ENCODE data around the gene HPS3. TPM values are rescaled to one million over a fixed set of nuclear protein-coding genes. Genes with fewer than 3 reads are reported as not detected.
A peak's percentile ranks its signal among the peaks of the same experiment; 100 is the strongest.

HPS3 gene
- total RNA-seq, 1 donor from 2014 or later: 22.0 TPM

GRCh38 chr3:149120051-149120972, 9.1 kb upstream of the HPS3 start:
- DNase-seq (ENCODE audit: low read depth): peak; percentile 70

GRCh38 chr3:149122721-149123578, 6.5 kb upstream of the HPS3 start:
- no peak for DNase-seq (ENCODE audit: low read depth)

GRCh38 chr3:149128821-149129220, 617 bp upstream of the HPS3 start:
- peak; percentile 14 for DNase-seq (ENCODE audit: low read depth)

GRCh38 chr3:149131589-149131988, 2.2 kb downstream of the HPS3 start:
- no peak for DNase-seq (ENCODE audit: low read depth)

- no peak for DNase-seq (ENCODE audit: low read depth)
Observed at GRCh38 chr3:149134575-149134974, 5.1 kb downstream of the HPS3 start.

- DNase-seq (ENCODE audit: low read depth): peak; percentile 20
Observed at GRCh38 chr3:149142682-149143081, 13.2 kb downstream of the HPS3 start.

- no peak for DNase-seq (ENCODE audit: low read depth)
Observed at GRCh38 chr3:149145356-149145755, 15.9 kb downstream of the HPS3 start.

- DNase-seq (ENCODE audit: low read depth): no peak
Observed at GRCh38 chr3:149145974-149146373, 16.5 kb downstream of the HPS3 start.

- no peak for DNase-seq (ENCODE audit: low read depth)
Observed at GRCh38 chr3:149150436-149150835, 21.0 kb downstream of the HPS3 start.

- peak; percentile 92 for DNase-seq (ENCODE audit: low read depth)
Observed at GRCh38 chr3:149151843-149152242, 22.4 kb downstream of the HPS3 start.

GRCh38 chr3:149152420-149152819, 23.0 kb downstream of the HPS3 start:
- DNase-seq (ENCODE audit: low read depth): peak; percentile 82

GRCh38 chr3:149153402-149153801, 24.0 kb downstream of the HPS3 start:
- peak; percentile 41 for DNase-seq (ENCODE audit: low read depth)

GRCh38 chr3:149160754-149161300, 31.4 kb downstream of the HPS3 start:
- DNase-seq (ENCODE audit: low read depth): no peak

GRCh38 chr3:149162007-149162406, 32.6 kb downstream of the HPS3 start:
- DNase-seq (ENCODE audit: low read depth): no peak

GRCh38 chr3:149163066-149163465, 33.6 kb downstream of the HPS3 start:
- no peak for DNase-seq (ENCODE audit: low read depth)

- no peak for DNase-seq (ENCODE audit: low read depth)
Observed at GRCh38 chr3:149167898-149168297, 38.5 kb downstream of the HPS3 start.

GRCh38 chr3:149170672-149171071, 41.2 kb downstream of the HPS3 start:
- DNase-seq (ENCODE audit: low read depth): no peak

GRCh38 chr3:149174901-149175300, 45.5 kb downstream of the HPS3 start:
- DNase-seq (ENCODE audit: low read depth): peak; percentile 50

- DNase-seq (ENCODE audit: low read depth): no peak
Observed at GRCh38 chr3:149177122-149177521, 47.7 kb downstream of the HPS3 start.

- DNase-seq (ENCODE audit: low read depth): no peak
Observed at GRCh38 chr3:149179220-149179619, 49.8 kb downstream of the HPS3 start.

- peak; percentile 99 for DNase-seq (ENCODE audit: low read depth)
Observed at GRCh38 chr3:149180057-149180573, 50.7 kb downstream of the HPS3 start.

- no peak for DNase-seq (ENCODE audit: low read depth)
Observed at GRCh38 chr3:149181182-149181581, 51.7 kb downstream of the HPS3 start.
